GM19455 (cell line): ENCODE results near the gene CIT.
A peak's percentile ranks its signal among the peaks of the same experiment; 100 is the strongest.
"Not testable (repeated sequence)": the region's sequence is repeated elsewhere in the genome, so short reads cannot be mapped to it uniquely, and the experiment has no call there.

Experiments
- ATAC-seq: cut with Tn5 transposase; IDR thresholded peaks from one replicate; pipeline ENCODE4 v1.9.1; 2021; ENCODE audit not compliant: unreplicated experiment

The CIT gene, protein sequence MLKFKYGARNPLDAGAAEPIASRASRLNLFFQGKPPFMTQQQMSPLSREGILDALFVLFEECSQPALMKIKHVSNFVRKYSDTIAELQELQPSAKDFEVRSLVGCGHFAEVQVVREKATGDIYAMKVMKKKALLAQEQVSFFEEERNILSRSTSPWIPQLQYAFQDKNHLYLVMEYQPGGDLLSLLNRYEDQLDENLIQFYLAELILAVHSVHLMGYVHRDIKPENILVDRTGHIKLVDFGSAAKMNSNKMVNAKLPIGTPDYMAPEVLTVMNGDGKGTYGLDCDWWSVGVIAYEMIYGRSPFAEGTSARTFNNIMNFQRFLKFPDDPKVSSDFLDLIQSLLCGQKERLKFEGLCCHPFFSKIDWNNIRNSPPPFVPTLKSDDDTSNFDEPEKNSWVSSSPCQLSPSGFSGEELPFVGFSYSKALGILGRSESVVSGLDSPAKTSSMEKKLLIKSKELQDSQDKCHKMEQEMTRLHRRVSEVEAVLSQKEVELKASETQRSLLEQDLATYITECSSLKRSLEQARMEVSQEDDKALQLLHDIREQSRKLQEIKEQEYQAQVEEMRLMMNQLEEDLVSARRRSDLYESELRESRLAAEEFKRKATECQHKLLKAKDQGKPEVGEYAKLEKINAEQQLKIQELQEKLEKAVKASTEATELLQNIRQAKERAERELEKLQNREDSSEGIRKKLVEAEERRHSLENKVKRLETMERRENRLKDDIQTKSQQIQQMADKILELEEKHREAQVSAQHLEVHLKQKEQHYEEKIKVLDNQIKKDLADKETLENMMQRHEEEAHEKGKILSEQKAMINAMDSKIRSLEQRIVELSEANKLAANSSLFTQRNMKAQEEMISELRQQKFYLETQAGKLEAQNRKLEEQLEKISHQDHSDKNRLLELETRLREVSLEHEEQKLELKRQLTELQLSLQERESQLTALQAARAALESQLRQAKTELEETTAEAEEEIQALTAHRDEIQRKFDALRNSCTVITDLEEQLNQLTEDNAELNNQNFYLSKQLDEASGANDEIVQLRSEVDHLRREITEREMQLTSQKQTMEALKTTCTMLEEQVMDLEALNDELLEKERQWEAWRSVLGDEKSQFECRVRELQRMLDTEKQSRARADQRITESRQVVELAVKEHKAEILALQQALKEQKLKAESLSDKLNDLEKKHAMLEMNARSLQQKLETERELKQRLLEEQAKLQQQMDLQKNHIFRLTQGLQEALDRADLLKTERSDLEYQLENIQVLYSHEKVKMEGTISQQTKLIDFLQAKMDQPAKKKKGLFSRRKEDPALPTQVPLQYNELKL (N-terminal part only)

DNA sequence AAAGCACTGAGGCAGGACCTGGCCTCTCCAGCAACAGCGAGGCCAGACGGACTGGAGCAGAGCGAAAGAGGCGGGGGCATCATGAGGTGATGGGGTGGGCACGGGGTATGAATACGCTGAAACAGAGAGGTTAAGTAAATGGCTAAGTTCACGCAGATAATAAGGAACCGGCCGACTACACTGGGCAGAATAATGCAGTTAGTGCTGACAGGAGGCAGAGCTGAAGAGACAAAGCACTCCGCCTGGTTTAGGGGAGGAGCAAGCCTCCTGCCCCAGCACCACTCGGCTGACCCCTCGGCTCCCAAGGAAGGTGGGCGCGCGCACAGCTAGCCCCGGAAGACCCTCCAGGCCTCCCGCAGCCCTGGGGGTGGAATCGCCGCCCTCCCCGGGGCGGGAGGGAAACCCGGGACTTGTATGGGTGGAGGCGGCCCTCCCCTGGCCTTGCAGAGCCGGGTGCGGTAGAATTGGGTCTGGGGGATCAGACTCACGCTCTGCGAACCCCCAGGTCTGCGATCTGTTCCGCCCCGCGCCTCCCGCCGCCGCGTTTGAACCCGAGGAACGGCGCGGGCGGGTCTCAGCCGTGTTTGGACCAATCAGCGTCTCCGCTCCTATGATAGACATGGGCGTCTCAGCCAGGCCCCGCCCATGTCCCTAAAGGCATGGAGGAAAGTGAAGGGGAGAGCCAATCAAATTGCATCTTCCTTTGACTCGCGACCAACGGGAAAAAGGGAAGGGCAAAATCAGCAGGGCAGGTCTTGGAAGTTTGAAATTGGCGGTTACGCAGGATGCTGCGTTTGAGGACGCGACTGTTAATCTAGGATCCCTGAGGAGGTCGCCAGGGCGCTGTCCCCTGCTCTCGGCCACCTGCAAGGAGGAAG is at the start of gene CIT:
CIT (minus strand) TSS at position 560 of the 878 bp plus-strand sequence. CDS start 1,152 bp downstream, outside the sequence.
- ATAC-seq, result peak; percentile 100

DNA sequence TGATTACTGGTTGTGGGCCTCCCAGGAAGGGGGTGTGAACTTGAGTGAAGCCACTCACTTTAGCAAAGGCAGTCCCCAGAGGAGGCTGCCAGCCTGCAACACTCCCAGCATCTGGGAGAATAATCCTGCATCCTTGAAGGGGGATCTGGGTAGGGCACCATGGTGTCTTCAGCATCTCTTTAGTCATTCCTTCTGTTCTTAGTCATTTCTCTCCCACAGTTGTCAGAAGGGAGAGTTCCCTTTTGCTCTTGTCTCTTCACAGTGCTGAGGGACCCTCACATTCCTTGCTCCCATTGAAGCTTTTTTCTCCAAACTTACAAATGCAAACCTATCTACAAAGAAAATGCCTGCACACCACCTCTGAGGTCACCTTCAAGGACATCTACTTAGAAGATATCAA is 48.1 kb upstream of the CIT start:
- ATAC-seq, result no peak

DNA sequence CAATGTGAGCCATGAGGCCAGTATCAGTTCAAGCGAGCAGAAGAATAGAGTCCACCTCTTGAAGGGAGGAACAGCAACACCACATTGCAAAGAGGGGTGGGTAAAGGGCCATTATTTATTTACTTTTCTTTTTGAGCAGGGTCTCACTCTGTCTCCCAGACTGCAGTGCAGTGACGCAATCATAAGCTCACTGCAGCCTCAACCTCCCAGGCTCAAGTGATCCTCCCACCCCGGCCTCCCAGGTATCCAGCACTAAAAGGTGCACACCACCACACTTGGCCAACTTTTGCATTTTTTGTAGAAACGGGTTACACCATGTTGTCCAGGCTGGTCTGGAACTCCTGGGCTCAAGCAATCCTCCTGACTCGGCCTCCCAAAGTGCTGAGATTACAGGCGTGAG is 42.9 kb upstream of the CIT start:
- ATAC-seq, result no peak

DNA sequence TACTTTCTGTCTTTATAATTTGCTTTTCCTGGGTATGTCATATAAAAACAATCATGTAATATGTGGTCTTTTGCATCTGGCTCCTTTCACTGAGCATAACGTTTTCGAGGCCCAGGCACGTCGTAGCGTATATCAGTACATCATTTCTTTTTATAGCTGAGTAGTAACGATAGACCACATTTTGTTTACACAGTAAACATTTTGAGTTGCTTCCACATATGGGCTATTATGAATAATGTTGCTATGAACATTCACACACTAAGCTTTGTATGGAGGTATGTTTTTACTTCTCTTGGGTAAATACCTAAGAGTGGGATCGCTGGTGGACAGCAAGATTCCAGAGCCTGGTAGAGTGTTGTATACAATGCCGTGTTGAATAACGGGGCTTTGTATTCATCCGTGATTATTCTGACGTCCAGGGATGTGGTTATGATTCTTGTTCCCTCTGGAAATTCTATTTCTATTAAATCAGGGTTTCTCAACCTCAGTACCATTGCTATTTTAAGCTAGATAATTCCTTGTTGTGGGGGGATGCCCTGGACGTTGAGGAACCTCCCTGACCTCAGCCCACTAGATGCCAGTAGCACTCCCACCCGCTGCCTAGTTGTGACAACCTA is 38.9 kb upstream of the CIT start:
- no peak for ATAC-seq

DNA sequence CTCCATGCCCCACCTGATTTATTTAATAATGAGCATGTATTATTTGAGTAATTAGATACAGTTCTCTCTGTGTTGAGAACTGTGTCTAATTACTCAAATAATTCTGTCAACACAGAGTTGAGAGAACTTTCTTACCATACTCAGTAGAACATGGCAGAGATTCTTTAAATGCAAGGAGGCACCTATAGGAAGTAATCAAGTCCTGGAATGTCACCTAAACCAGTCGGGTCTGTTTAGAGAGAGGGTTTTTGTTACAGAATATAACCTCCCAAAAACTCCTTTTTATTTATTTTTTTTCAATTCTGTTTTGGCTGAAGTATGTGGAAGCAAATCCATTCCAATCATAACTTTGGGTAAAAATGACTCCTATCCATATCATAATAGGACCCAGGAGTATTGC is 37.5 kb upstream of the CIT start:
- ATAC-seq, result no peak

DNA sequence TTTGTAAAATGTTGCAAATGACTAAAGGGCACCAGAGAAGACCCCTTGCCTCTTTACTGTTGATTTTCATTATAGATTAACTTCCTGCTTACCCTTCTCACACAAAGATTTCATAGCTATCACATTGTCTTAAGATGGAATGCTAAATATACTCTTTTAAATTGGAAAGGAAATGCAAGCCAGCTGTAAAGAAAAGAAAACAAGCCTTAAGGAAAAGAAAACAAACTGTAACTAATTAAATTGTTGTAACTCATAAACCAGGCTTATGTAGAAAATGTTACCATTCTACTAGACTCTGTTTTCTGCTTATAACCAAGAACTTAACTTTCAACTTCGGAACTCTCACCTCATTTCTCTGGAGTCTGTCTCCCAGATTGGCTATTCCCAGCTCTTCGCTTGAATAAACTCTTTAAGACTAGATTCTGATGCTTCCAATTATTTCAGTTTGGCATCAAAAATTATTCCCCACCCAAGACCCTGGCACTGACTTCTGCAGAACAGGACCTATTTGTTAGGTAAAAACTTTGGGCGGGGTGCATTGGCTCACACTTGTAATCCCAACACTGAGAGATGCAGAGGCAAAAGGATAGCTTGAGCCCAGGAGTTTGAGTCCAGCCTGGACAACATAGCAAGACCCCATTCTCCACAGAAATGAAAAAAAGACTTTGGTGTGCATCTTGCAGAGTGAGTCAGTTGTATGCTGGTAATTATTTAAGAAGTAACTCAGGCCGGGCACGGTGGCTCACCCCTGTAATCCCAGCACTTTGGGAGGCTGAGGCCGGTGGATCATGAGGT is 36.6 kb upstream of the CIT start:
- no peak for ATAC-seq

DNA sequence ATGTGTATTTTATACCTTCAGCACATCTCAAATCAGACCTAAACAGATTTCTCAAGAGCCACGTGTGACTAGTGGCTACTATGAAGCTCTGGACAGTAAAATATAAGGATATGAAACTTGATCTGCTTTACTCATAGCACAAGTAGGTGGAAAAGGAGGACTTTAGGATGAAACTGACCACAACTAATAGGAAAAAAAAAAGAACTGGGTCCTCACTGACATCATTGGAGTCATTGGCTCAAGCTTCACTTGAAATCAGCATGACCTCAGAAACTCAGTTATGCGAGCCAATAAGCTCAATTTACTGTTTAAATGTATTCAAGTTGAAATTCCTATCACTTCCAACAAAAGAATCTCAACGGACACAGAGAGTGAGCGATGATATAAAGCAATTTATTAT is 34.1 kb upstream of the CIT start:
- ATAC-seq, result no peak

DNA sequence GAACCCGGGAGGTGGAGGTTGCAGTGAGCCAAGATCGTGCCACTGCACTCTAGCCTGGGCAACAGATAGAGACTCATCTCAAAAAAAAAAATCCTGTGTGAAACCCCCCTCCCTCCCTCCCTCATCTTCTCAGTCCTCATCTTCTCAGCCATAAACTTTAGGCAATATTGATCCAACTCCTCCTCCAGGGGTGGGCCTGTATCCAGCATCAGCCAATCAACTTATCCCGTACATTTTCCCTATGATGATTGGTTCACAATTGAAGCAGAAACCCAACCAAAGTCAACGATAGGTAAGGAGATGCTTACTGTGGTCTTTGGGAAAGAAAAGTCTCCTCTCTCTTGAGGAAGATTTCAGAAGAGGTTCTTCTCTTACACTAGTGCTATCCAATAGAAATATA is 33.5 kb upstream of the CIT start:
- ATAC-seq, result no peak

DNA sequence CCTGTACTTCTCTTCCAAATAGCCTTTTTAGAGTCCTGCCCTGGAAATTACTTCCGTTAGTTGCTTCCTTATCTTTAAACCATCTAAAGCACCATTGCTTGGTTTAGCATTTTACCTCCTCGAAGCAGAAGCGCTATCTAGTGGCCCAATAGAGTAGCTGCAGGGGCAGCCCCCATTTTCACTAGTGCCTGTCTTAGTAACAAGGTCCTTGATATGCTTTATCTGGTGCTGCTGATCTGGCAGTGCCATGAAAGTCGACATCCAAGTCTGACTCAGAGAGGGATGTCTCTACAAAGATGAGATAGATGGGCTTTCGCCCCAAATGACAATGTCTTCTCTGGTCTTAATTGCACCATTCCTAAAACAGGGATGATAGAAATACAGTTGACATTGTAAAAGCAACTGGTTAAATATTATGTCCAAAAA is 25.0 kb upstream of the CIT start:
- ATAC-seq, result peak; percentile 81

DNA sequence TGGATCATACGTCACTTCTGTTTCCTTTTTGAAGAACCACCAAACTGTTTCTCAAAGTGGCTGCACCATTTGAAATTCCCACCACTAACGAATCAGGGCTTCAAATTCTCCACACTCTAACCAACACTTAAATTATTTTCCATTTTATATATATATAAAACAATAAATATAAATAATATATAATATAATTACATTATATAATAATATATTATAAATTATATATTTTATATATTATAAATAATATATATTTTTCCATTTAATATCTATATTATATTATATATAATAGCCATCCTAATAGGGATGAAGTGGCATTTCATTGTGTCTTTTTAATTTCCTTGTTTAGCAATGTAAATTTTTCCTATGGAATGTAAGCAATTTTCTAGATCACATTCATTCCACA is 24.6 kb upstream of the CIT start:
- no peak for ATAC-seq

DNA sequence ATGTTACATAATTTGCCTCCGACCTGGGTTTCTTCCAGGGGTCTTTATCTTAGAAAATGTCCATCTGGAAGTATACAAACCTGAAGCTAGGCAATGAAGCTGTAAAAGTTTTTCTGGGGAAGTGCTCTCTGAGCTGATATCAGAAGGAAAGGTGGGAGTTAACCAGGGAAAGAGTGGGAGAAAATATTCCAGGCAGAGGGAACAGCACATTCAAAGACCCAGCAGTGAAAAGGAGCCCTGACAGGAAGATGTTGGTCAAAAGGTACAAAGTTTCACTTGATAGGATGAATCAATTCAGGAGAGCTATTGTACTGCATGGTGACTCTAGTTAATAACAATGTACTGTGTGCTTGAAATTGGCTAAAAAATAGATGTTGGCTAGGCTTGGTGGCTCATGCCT is 17.8 kb upstream of the CIT start:
- ATAC-seq, result no peak

DNA sequence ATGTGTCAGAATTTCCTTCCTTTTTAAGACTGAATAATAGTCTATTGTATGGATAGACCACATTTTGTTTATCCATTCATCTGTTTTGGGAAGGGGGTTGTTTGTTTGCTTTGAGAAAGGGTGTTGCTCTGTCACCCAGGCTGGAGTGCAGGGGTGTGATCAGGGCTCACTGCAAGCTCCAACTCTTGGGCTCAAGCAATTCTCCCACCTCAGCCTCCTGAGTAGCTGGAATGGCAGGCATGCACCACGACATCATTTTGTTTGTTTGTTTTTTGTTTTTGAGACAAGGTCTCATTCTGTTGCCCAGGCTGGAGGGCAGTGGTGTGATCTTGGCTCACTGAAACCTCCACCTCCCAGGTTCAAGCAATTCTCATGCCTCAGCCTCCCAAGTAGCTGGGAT is 15.5 kb upstream of the CIT start:
- ATAC-seq, result not testable (repeated sequence)

DNA sequence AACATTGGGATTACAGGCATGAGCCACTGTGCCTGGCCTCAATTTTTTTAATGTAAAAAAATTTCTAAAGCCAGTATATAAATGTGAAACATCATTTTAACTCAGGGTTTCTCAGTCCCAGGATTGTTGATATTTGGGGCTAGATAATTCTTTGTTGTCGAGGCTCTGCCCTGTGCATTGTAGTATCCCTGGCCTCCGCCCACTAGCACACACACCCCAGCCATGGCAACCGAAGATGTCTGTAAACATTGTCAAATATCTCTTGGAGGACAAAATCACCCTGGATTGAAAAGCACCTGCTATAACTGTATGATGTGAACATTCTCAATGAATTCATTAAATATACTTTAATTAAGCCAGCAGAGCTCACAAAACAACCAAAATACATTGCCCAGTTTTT is 8.4 kb upstream of the CIT start:
- ATAC-seq, result no peak

DNA sequence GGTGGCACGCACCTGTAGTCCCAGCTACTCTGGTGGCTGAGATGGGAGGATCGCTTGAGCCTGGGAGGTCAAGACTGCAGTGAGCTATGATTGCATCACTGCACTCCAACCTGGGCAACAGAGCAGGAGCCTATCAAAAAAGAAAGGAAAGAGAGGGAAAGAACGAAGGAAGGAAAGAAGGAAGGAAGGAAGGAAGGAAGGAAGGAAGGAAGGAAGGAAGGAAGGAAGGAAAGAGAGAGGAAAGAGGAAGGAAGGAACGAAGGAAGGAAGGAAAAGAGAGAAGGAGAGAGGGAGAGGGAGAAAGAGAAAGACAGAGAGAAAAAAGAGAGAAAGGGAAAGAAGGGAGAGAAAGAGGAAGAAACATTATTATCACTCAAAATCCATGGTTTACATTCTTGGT is 6.7 kb upstream of the CIT start:
- ATAC-seq, result not testable (repeated sequence)

DNA sequence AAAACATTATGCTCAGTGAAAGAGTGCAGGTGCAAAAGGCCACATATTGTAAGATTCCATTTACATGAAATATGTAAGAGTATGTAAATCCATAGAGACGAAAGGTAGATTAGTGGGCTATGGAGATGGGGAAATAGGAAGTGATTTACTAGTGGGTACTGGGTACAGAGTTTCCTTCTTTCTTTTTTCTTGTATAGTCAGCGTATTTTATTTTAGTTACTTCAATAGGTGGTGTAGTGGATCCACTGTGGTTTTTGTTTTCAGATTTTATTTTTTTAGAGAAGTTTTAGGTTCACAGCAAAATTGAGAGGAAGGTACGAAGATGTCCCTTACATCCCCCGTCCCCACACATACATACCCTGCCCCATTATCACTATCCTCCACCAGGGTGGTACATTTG is 6.1 kb upstream of the CIT start:
- no peak for ATAC-seq

DNA sequence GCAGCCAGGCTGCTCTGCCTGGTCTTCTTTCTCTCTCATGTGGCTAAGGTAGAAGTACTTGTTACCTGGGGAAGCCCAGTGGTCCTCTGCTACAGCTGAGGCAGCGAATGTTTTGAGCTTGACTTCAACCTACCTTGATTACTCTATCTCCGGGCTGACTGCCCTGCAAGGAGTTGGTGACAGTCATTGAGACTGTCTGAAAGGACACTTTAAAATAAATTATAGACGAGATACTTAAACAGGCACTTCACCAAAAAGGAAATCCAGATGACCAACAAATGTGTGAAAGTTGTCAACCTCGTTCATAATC is 474 bp upstream of the CIT start:
- ATAC-seq, result peak; percentile 60

DNA sequence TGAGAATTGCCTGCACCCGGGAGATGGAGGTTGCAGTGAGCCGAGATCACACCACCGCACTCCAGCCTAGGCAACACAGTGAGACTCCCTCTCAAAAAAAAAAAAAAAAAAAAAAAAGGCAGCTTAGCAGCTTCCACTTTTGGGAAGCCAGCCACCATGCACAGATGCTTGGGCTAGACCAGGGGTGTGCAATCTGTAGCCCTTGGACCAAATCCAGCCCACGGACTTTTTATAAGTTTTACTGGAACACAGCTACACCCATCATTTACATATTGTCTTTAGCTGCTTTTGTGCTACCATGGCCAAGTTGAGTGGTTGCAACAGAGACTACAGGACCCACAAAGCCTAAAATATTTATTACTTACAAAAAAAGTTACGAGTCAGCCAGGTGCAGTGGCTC is 6.7 kb downstream of the CIT start:
- ATAC-seq, result no peak

DNA sequence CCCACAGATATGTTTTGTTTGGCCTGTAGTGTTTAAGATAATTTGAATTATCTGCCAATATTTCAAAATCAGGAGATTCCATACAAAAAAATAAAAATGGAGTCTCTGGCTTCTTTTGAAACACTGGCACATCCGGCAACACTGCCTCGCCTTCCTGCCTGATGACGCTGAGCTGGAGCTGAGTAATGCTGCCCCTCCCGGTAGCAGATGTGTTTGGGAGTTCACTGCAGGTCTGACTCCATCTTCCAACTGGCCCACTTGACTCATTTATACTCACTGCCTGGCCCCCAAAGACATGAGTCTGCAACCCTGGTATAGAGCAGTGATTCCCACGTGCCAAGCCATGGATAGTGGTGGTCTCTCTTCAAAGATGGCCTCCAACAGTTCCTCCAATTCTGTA is 7.4 kb downstream of the CIT start:
- ATAC-seq, result no peak

DNA sequence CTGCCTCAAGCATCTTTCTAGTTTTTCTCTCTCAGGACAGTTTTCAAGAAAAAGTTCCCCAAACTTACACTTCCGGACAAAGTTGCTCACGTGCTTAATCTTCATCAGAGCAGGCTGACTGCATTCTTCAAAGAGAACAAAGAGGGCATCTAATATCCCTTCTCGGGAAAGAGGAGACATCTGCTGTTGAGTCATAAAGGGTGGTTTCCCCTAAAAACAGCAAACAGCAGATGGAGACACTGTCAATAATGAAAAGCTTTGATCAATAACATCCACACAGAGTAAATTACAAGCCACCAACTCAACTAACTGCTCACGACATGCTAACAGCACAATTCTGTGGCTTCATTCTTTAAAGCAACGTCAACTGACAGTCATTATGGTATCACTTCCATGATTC is 8.1 kb downstream of the CIT start:
- ATAC-seq, result no peak
